ENCODE data around the gene SLC30A1.

DNA sequence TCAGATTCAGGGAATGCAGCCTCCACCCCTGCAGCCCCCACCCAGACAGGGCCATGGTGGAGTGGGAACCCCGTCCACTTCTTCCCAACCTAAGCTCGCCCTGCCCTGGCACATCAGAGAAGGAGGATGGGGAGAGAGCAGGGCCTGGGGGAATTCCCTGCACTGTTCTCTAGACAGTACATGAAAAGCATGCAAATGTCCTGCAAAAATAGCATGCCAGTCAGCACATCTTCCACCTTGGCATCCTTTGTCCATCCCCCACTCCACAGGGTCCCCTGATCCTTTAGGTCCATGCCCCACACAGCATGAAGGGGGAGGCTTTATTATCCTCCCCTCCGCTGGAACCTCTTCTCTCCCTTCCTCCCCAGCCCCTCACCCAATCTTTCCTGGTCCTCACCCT, 52.0 kb downstream of the SLC30A1 start:
- TF ChIP-seq CTCF (IDR thresholded peaks at IDR 0.05; ENCODE audit: insufficient read depth, low read length, poor library complexity, severe bottlenecking) (no peak), EZH2phosphoT487 (conservative IDR thresholded peaks at IDR 0.05; ENCODE audit: low read length) (no peak)

Data from SU-DHL-6 (cell line).